Right atrium auricular region (tissue), 2 donors: ENCODE measurements around the gene SEC16B. TPM values are rescaled to one million over a fixed set of nuclear protein-coding genes. Genes with fewer than 3 reads are reported as not detected.
A peak's percentile ranks its signal among the peaks of the same experiment; 100 is the strongest.

Experiments used
- DNase-seq: peaks from one replicate; pipeline ENCODE4 v3.0.0-alpha.2; 2019; ENCODE audit warnings: low spot score
- H3K27ac ChIP-seq, 2 donors: fragments of 200-600 bp; sonication (generic); 1 replicate in 1 of 2; 2 replicates in 1 of 2; pipeline ENCODE4 v1.5.1; 2016 to 2019
- H3K27me3 ChIP-seq, 2 donors: fragments of 200-600 bp; sonication (generic); one replicate each; pipeline versions ENCODE4 v1.5.1 to v1.6.0; 2017 to 2019
- H3K36me3 ChIP-seq: fragments of 200-600 bp; sonication (generic); one replicate; pipeline ENCODE4 v1.5.1; 2016
- H3K4me1 ChIP-seq, 2 donors: fragments of 200-600 bp; sonication (generic); one replicate each; pipeline versions ENCODE4 v1.5.1 to v1.6.0; 2017 to 2019
- H3K4me3 ChIP-seq, 2 donors: fragments of 200-600 bp; sonication (generic); 1 replicate in 1 of 2; 2 replicates in 1 of 2; pipeline ENCODE4 v1.5.1; 2017 to 2019; ENCODE audit warnings: mild to moderate bottlenecking in 1 of 2, moderate library complexity in 1 of 2
- H3K9me3 ChIP-seq, 2 donors: fragments of 200-600 bp; sonication (generic); one replicate each; pipeline ENCODE4 v1.5.1; 2019
- total RNA-seq, 2 donors: library from RNA; depleted of rRNA; stranded (reverse); fragments of >200 nt; gene quantifications; one replicate each; pipeline ENCODE4 v1.1.0, GENCODE V29; 2016
- TF ChIP-seq, protein P1 (sequence below), 2 donors: fragments of 200-600 bp; sonication (generic); IDR thresholded peaks; one replicate each; pipeline ENCODE4 v1.5.1; 2019; ENCODE audit warnings: antibody characterized with exemption in 2 of 2

SEC16B gene
- total RNA-seq, 2 donors from 2014 or later: 1.9 to 5.8 TPM

GRCh38 chr1:177947623-177948022, 22.2 kb downstream of the SEC16B start:
- TF ChIP-seq, protein P1, sequence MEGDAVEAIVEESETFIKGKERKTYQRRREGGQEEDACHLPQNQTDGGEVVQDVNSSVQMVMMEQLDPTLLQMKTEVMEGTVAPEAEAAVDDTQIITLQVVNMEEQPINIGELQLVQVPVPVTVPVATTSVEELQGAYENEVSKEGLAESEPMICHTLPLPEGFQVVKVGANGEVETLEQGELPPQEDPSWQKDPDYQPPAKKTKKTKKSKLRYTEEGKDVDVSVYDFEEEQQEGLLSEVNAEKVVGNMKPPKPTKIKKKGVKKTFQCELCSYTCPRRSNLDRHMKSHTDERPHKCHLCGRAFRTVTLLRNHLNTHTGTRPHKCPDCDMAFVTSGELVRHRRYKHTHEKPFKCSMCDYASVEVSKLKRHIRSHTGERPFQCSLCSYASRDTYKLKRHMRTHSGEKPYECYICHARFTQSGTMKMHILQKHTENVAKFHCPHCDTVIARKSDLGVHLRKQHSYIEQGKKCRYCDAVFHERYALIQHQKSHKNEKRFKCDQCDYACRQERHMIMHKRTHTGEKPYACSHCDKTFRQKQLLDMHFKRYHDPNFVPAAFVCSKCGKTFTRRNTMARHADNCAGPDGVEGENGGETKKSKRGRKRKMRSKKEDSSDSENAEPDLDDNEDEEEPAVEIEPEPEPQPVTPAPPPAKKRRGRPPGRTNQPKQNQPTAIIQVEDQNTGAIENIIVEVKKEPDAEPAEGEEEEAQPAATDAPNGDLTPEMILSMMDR (IDR thresholded peaks at IDR 0.05): no peak
- Histone ChIP-seq H3K27ac (no peak overlapping the region), H3K4me1 (no peaks in the 10 kb centered on the region), H3K9me3 (no peaks in the 10 kb centered on the region), H3K27me3 (no peaks in the 10 kb centered on the region), H3K36me3 (no peaks in the 10 kb centered on the region), H3K4me3 (no peak overlapping the region)
- DNase-seq: no peak

- Histone ChIP-seq H3K9me3 (no peaks in the 10 kb centered on the region), H3K4me1 (peaks cover 0 to 7% of the 10 kb centered on the region in 2 donors), H3K4me3 (no peak overlapping the region), H3K27me3 (no peaks in the 10 kb centered on the region), H3K36me3 (no peaks in the 10 kb centered on the region), H3K27ac (no peak overlapping the region)
- TF ChIP-seq, protein P1 (IDR thresholded peaks at IDR 0.05): peak; percentile 60 to 88
- DNase-seq: no peak
Measured at GRCh38 chr1:177945943-177946650, 23.8 kb downstream of the SEC16B start.

DNA sequence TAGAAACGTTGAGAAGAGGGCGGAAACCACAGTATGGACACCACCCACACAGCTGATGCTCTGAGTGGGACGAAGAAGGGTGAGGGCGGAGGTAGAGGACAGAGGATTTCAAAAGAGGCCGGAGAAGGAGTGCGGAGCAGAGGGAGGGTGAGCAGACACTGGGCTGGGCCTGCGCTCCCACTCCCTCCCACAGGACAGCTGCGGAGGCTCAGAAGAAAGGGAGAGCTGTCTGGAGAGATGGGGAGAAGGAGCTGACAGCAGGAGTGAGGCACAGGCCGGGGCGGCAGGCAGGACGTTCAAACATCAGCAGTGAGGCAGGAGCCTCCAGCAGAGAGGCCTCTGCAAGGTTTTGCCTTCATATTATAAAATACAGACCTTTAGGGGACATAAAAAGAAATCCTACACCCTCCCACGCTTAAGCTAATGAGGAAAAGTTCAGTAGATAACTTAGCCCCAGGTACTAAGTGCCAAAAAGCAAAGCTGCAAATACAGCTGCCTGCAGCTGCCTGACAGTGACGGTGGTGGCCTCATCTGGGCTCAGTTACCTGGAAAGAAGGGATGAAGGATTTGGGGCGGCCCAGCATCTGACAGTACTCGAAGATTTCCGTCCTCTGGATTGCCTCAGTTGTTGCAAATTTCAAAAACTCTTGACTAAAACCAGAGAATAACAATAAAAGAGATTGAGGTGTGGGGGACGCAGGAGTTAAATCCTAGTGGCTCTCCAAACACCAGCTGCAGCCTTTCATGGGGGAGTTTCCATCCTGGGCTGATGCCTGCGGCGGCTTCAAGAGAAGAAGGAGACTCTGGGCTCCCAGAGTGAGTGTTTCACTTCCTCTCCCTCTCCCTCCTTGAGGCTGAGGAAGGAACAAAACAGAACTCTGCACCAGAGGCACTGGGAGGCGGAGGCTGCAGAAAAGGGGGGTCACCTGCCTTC, 25.6 kb downstream of the SEC16B start:
- Histone ChIP-seq H3K36me3 (peaks cover 15% of the 10 kb centered on the region), H3K4me1 (peaks cover 0 to 7% of the 10 kb centered on the region in 2 donors), H3K27ac (no peak overlapping the region), H3K9me3 (no peaks in the 10 kb centered on the region), H3K4me3 (no peak overlapping the region), H3K27me3 (no peaks in the 10 kb centered on the region)
- no peak for DNase-seq
- TF ChIP-seq, protein P1 (IDR thresholded peaks at IDR 0.05): no peak

GRCh38 chr1:177941976-177942375, 27.9 kb downstream of the SEC16B start:
- Histone ChIP-seq H3K27me3 (no peaks in the 10 kb centered on the region), H3K36me3 (peaks cover 35% of the 10 kb centered on the region), H3K9me3 (no peaks in the 10 kb centered on the region), H3K4me1 (peaks cover 0 to 7% of the 10 kb centered on the region in 2 donors), H3K4me3 (no peak overlapping the region), H3K27ac (no peak overlapping the region)
- no peak for DNase-seq
- TF ChIP-seq, protein P1 (IDR thresholded peaks at IDR 0.05): no peak

GRCh38 chr1:177940682-177941081, 29.2 kb downstream of the SEC16B start:
- H3K4me1 ChIP-seq: peaks cover 0 to 12% of the 10 kb centered on the region in 2 donors
- peaks cover 43% of the 10 kb centered on the region for H3K36me3 ChIP-seq
- no peak overlapping the region for H3K4me3 ChIP-seq
- TF ChIP-seq, protein P1 (IDR thresholded peaks at IDR 0.05): no peak
- H3K9me3 ChIP-seq: no peaks in the 10 kb centered on the region
- no peak overlapping the region for H3K27ac ChIP-seq
- H3K27me3 ChIP-seq: no peaks in the 10 kb centered on the region
- DNase-seq: no peak
